ENCODE measurements around the gene AKAP4. TPM values are rescaled to one million over a fixed set of nuclear protein-coding genes. Genes with fewer than 3 reads are reported as not detected.

The AKAP4 gene
- total RNA-seq, 3 donors from 2014 or later (not counting 1 experiment from before 2014, with no cell fraction given), result not detected

GRCh38 chrX:50180073-50180940, 20.5 kb downstream of the AKAP4 start:
- Histone ChIP-seq H3K4me1 (ENCODE audit: control insufficient read depth, insufficient read depth, low read length) (no peaks in the 10 kb centered on the region), H3K36me3 (ENCODE audit: control insufficient read depth, insufficient read depth, low read length) (no peaks in the 10 kb centered on the region), H3K27me3 (ENCODE audit: control insufficient read depth, insufficient read depth, low read length) (no peaks in the 10 kb centered on the region), H3K27ac (ENCODE audit: low read length) (no peak overlapping the region), H3K4me3 (ENCODE audit: low read length) (no peak overlapping the region), H3K9me3 (ENCODE audit: control insufficient read depth, insufficient read depth, low read length) (no peaks in the 10 kb centered on the region)
- Mint-ChIP-seq H3K27ac (no peak overlapping the region), H3K4me1 (peaks cover 0 to 9% of the 10 kb centered on the region in 2 donors), H3K4me3 (no peak overlapping the region), H3K27me3 (ENCODE audit: low read depth in 2 of 2) (peaks cover 0 to under 1% of the 10 kb centered on the region in 2 donors), H3K36me3 (no peaks in the 10 kb centered on the region), H3K9me3 (no peaks in the 10 kb centered on the region)
- 88% methylated on average over 4 of the region's 10 CpGs for WGBS (ENCODE audit: insufficient coverage)
- DNase-seq (no peak), ATAC-seq (peak in 1 of 3 donors; percentile 21)
- intact Hi-C loops (cut with micrococcal nuclease), result no loop called here
- TF ChIP-seq CTCF (IDR thresholded peaks at IDR 0.05), result no peak

- ATAC-seq (no peak), DNase-seq (no peak)
- Mint-ChIP-seq H3K4me1 (peaks cover 0 to 4% of the 10 kb centered on the region in 2 donors), H3K4me3 (no peak overlapping the region), H3K27me3 (ENCODE audit: low read depth in 2 of 2) (no peaks in the 10 kb centered on the region), H3K36me3 (no peaks in the 10 kb centered on the region), H3K27ac (no peak overlapping the region), H3K9me3 (no peaks in the 10 kb centered on the region)
- H3K36me3 ChIP-seq (ENCODE audit: control insufficient read depth, insufficient read depth, low read length), result no peaks in the 10 kb centered on the region
- intact Hi-C loops (cut with micrococcal nuclease), result no loop called here
- no peaks in the 10 kb centered on the region for H3K4me1 ChIP-seq (ENCODE audit: control insufficient read depth, insufficient read depth, low read length)
- no peaks in the 10 kb centered on the region for H3K9me3 ChIP-seq (ENCODE audit: control insufficient read depth, insufficient read depth, low read length)
- TF ChIP-seq CTCF (IDR thresholded peaks at IDR 0.05), result no peak
- H3K4me3 ChIP-seq (ENCODE audit: low read length), result no peak overlapping the region
- WGBS (ENCODE audit: insufficient coverage), result 100% methylated on average over 2 of the region's 3 CpGs
- H3K27me3 ChIP-seq (ENCODE audit: control insufficient read depth, insufficient read depth, low read length), result no peaks in the 10 kb centered on the region
- no peak overlapping the region for H3K27ac ChIP-seq (ENCODE audit: low read length)
These were observed 31.1 kb downstream of the AKAP4 start for GRCh38 chrX:50169717-50170116.

- Mint-ChIP-seq H3K27me3 (ENCODE audit: low read depth in 2 of 2) (no peaks in the 10 kb centered on the region), H3K27ac (no peak overlapping the region), H3K4me3 (no peak overlapping the region), H3K9me3 (no peaks in the 10 kb centered on the region), H3K36me3 (no peaks in the 10 kb centered on the region), H3K4me1 (peaks cover 0 to 4% of the 10 kb centered on the region in 2 donors)
- Histone ChIP-seq H3K27ac (ENCODE audit: low read length) (no peak overlapping the region), H3K36me3 (ENCODE audit: control insufficient read depth, insufficient read depth, low read length) (no peaks in the 10 kb centered on the region), H3K4me1 (ENCODE audit: control insufficient read depth, insufficient read depth, low read length) (no peaks in the 10 kb centered on the region), H3K27me3 (ENCODE audit: control insufficient read depth, insufficient read depth, low read length) (no peaks in the 10 kb centered on the region), H3K4me3 (ENCODE audit: low read length) (no peak overlapping the region), H3K9me3 (ENCODE audit: control insufficient read depth, insufficient read depth, low read length) (no peaks in the 10 kb centered on the region)
- intact Hi-C loops (cut with micrococcal nuclease), result no loop called here
- DNase-seq, result no peak
- no peak for ATAC-seq
- 100% methylated on average over 1 of the region's 5 CpGs for WGBS (ENCODE audit: insufficient coverage)
- TF ChIP-seq CTCF (IDR thresholded peaks at IDR 0.05), result no peak
These were observed 32.5 kb downstream of the AKAP4 start for GRCh38 chrX:50168241-50168687.

Data from natural killer cell (primary cell).